NOMO-1 treated with dmso at 0.1 percent for 144 hours (cell line): ENCODE data around the gene C1QTNF8.

Experiments
- DNase-seq: peaks from one replicate; lab custom pipeline; 2025; ENCODE audit not compliant: unreplicated experiment; lab: John Stamatoyannopoulos, UW

C1QTNF8 gene

DNA sequence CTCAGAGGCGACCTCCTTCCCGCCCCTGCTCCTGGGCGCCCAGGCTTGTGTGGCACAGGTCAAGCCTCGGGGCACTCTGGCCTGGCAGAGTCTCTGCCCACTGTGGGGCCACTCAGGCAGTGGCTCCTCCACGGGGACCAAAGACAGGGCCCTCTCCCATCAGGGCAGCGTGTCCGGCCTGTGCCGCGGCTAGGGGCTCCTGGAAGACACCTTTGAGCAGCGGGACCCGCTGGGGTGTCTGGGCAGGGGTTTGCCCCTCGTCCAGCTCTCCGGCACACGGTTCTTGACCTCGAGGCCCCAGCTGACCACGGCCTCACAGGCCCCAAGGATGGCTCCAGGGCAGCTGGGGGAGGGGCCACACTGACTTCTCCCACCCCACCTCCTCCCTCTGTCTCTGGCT lies 48.2 kb downstream of the C1QTNF8 start:
- no peak for DNase-seq

DNA sequence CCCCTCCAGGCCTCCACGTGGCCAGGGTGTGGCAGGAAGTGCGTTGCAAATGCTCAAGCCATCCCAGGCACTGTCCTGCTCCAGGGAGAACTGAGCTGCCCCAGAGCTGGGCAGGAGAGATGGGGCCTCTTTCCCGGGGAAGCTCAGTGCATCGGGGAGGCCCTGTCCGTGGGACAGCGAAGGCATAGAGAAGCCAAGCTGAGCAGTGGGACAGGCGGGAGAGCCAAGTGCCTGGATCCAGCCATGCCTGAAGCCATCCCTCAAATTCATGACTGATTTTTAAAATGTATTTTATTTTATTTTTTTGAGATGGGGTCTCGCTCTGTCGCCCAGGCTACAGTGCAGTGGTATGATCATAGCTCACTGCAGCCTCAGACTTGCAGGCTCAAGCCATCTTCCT lies 48.9 kb downstream of the C1QTNF8 start:
- no peak for DNase-seq

DNA sequence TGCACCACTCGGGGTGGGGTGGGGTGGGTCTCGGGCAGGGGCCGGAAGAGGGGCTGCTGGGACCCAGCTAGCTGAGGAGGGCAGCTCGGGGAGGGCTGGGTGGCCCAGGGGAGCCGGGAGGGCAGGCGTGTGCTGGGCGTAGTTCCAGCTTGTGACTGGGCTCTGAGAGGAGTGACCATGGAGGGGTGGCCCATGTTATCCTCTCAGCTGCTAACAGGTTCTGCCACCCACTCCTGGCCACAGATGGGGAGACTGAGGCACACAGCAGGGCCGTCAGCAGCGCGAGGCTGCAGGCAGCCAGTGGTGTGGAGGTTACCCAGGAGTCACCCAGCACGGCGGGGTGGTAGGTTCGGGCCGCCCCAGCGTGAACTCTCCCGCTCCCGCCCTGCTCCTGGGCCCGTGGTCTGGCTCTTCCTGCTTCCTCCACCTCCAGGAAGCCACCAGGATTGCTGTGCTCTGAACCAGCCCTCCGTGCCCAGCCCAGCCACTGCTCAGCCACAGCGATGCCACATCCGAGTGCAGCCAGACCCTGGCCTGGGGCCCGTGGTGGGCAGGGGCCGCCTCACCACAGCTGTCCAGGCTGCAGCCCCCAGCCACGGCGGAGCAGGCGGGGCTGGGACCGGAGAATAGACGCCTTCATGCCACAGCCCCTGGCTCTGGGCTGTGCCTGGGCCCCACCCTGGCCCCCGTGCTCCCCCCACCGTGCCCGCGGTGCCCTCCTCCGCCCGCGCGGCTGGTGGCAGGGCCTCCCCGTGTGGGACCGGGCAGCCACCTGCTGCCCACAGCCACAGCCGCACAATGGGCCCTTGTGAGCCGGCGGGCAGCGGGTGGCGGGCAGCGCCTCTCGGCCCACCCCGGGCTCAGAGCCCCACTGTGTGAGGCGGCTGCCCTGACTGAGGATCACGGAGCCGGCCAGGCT lies 49.8 kb downstream of the C1QTNF8 start:
- DNase-seq = no peak

DNA sequence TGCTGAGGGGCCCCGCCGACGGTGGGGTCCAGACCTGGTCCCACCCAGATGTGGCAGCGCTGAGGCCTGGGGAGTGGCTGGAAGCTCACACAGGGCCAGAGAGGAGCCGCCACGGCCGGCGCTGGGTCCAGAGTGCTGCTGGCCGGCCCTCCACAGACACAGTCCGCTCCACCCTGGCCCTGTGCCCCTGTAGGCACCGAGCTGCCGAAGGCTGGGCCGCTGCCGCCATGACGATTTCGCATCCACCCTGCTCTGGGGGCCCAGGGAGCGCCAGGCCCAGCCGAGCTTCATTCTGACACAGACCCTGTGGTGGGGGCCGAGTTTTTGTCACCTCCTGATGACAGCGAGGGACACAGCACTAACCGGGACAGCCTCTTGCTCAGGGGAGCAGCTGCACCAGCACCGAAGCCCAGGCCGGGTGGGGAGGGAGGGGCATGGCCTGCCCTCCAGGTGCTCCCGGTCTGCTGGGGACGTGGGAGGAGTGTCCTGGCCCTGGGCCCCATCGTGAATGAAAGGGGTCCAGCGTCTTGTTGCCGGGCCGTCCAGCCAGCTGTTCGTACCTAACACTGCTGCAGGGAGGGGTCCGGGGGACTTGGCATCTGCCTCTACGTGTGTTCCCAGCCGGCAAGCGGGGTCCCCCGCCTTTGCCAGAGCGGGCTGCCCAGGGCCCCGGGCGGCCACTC lies 50.6 kb downstream of the C1QTNF8 start:
- DNase-seq = no peak

DNA sequence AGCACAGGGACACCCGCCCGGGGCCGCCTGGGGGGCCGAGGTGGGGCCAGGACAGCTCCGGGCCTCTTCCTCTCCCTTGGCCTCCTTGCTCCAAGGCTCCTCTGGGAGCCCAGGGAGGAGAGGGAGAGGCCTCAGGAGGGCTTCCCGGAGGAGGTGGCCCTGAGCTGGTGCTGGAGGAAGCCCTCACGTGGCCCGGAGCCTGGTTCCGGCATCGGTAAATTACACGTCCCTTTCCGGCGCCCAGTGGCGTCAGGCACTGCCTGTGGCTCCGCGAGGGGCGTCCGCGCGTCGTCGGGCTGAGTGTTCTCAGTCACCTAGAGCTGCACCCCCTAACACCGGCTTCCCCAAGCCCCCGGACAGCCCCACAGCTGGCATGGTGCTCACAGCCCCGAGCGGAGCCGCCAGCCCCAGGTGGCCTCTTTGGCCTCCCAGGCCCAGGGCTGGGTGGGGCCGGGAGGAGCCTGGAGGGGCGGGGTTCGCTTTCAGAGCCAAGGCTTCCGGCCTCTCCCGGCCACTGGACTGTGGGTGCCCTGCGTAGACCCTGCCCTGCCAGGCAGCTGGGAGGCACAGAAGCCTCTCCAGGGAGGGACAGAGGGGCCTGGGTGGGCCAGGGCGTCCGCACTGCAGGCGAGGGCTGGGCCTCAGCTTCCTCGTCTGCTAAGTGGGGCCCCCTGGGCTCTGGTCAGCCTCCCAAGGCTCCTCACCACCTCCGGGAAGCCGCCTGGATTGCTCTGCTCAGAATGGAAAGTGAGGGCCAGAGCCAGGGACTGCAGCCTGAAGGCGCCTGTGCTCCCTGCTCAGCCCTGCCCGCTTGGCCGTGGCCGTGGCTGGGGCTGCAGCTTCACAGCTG lies 51.4 kb downstream of the C1QTNF8 start:
- DNase-seq = no peak

DNA sequence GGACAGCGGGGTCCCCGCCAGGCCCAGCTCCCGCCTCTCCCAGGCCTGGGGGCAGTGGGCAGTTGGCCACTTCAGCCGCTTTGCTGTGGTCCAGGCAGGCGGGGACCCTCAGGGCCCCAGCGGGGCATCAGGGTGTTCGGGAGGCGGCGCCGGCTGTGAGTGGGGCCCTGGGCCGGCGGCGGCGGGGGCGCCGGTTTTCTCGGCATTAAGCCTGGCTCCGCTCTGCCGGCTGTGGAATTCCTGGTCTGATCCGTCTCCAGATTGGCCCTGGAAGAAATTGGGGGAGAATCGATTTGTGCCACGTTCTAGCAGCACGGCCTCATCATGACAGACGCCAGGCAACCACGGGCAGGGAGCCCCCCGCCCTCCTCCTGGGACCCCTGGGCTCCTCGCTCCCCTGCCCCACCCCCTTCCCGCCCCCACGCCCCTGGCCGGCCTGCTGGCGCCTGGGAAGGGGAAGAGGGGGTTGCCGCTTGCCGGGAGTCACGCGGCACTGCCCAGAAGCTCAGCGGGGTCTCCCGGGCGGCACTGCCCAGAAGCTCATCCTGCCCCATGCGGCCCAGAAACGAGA lies 52.1 kb downstream of the C1QTNF8 start:
- DNase-seq = no peak

DNA sequence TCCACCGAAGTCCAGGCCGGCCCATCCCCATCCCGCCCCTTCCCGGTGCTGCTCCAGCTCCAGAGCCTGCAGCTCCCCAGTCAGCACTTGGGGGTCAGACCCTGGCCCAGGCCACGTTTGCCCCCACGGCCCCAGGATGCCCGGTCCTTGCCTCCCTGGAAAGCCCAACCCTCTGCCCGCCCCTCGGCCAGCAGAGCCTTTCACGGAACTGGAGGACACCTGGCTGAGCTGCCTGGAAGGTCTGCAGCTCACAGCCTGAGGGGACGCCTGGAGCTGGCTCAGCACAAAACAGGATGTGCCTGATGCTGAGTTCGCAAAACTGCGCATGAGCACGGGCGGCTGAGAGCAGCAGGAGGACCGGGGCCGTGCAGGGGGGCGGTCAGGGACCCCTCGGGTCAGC lies 53.2 kb downstream of the C1QTNF8 start:
- no peak for DNase-seq

DNA sequence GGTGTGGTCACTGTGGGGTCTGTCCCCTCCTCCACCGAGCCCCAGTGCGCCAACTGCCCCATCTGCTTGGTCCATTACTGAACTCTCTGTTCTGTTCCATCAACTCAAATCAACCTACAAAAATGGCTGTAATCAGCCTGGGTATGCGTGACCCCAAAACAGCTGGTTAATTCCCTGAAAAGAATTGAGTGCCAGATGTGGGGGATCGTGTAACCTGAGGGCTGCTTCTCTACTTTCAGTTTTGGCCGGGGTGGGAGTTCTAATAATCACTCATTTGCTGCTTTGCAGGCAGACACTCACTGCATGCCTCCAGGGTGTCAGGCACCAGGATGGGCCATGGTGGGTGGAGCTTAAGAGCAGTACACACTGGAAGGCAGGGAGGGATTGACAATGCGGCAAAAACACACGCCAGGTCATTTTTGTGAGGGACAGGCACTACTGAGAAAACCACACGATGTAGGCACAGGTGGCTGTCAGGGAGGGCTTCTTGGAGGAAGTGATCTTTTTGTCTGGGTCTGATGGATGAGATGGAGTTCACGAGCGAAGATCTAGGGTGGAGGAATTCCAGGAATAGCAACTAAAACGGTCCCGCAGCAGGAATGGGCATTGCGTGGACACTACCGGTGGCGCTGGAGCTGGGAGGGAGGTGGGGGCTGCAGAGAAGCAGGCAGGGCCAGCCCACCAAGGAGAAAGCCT lies 53.8 kb downstream of the C1QTNF8 start:
- DNase-seq = no peak

DNA sequence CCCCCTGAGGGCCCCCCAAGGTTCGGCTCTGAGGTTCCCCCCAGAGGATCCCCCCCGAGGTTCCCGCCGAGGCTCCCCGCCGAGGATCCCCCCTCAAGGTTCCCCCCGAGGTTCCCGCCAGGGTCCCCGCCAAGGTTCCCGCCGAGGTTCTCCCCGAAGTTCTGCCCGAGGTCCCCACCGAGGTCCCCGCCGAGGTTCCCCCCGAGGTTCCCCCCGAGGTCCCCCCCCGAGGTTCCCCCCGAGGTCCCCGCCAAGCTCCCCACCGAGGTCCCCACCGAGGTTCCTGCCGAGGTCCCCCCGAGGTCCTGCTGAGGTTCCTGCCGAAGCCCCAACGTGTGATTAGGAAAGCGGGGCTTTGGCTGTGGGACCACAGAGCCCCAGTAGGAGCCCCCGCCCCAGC lies 55.7 kb downstream of the C1QTNF8 start:
- no peak for DNase-seq

DNA sequence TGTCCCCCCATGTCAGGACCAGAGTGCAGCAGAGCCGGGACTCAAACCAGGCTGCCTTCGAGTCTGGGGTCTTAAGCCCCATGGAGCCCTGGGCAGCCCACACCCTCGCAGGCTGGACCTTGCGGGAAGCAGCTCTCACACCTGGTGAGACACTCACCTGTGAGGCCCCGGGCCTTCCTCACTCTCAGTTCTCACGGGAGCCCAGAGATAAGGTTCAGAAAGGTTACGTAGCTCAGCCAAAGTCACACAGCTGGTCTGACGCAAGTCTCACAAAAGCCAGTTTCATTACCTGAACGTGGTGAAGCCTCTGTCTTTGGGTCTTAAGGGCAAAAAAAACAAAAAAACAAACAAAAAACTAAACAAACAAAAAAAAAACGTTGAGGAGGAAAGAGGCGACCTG lies 56.3 kb downstream of the C1QTNF8 start:
- DNase-seq = no peak

DNA sequence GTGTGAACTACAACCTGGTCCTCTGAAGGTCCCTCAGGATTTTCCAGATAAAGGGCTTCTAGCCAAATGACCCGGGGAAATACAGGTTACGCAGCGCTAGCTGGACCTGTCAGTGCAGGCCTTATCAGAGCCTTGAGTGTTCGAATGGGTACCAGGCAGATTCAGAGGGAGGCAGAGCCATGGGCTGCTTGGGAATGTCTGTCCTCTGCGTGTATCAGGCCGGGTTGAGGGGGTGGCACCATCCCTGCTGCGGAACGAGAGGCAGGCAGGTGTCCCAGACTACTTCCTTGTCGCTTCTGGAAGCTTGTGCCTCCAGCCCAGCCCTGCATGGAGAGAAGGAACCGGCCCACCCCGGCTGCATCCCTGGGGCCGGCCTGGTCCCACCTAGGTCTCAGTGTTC lies 57.1 kb downstream of the C1QTNF8 start:
- DNase-seq = no peak
